ENCODE measurements around the gene TSHZ1.

- TF ChIP-seq CTCF (conservative IDR thresholded peaks at IDR 0.05; ENCODE audit: low read length) (no peak), EZH2phosphoT487 (IDR thresholded peaks at IDR 0.05; ENCODE audit: borderline replicate concordance, low read depth, low read length) (no peak)
These were observed 109.9 kb downstream of the TSHZ1 start for GRCh38 chr18:75320506-75320905.
